Stomach (tissue), 9 donors: ENCODE data around the gene BABAM1. TPM values are rescaled to one million over a fixed set of nuclear protein-coding genes. Genes with fewer than 3 reads are reported as not detected.

ENCODE experiments used
- DNase-seq, 2 donors: peaks; one replicate each; pipeline versions ENCODE4 v3.0.0 to v3.0.0-alpha.2; 2013 to 2019
- H3K27ac ChIP-seq, 5 donors: fragments of 200-600 bp in 4 of 5; sonication (generic) in 4 of 5; one replicate each; pipeline ENCODE4 v1.5.1; 2013 to 2019; ENCODE audit warnings: mild to moderate bottlenecking in 1 of 5, moderate library complexity in 1 of 5
- H3K27me3 ChIP-seq, 3 donors: fragments of 200-600 bp; sonication (generic); one replicate each; pipeline ENCODE4 v1.5.1; 2017 to 2019; ENCODE audit warnings: mixed run types in 1 of 3
- H3K36me3 ChIP-seq, 4 donors: fragments of 200-600 bp; sonication (generic); 1 replicate in 3 of 4; 2 replicates in 1 of 4; pipeline ENCODE4 v1.5.1; 2016 to 2019
- H3K4me1 ChIP-seq, 4 donors: fragments of 200-600 bp; sonication (generic); one replicate each; pipeline ENCODE4 v1.5.1; 2016 to 2019
- H3K4me3 ChIP-seq, 4 donors: fragments of 200-600 bp; sonication (generic) in 3 of 4; one replicate each; pipeline ENCODE4 v1.5.1; 2016 to 2019; ENCODE audit warnings: mild to moderate bottlenecking in 1 of 4
- H3K9me3 ChIP-seq, 4 donors: fragments of 200-600 bp; sonication (generic); one replicate each; pipeline ENCODE4 v1.5.1; 2016 to 2019
- CTCF ChIP-seq, 7 experiments: fragments of 450-650 bp in 4 of 7; fragments of 200-600 bp in 3 of 7; sonication (generic) in 3 of 7; IDR thresholded peaks; one replicate each; pipeline ENCODE4 v1.5.1; 2016 to 2019; ENCODE audit warnings: antibody characterized with exemption in 7 of 7, control low read depth in 2 of 7, mild to moderate bottlenecking in 1 of 7
- EP300 ChIP-seq: sonication (generic); formaldehyde crosslinking; IDR thresholded peaks from one replicate; pipeline ENCODE4 v1.6.1; 2017; ENCODE audit warnings: antibody characterized with exemption
- POLR2A ChIP-seq, 4 donors: fragments of 450-650 bp; IDR thresholded peaks; one replicate each; pipeline ENCODE4 v1.6.1; 2016; ENCODE audit warnings: antibody characterized with exemption in 4 of 4, control low read depth in 2 of 4, mild to moderate bottlenecking in 1 of 4, moderate library complexity in 1 of 4
- POLR2AphosphoS5 ChIP-seq, 3 donors: sonication (generic); formaldehyde crosslinking; IDR thresholded peaks; one replicate each; pipeline ENCODE4 v1.6.1; 2016; ENCODE audit warnings: antibody characterized with exemption in 3 of 3
- WGBS, 5 donors: extraction: QIAGEN DNeasy Blood & Tissue Kit in 3 of 5; methylation state at CpG; one replicate each; pipeline versions ENCODE4 v1.1.5 to v1.1.7; 2013 to 2018; 5-methylcytosine and 5-hydroxymethylcytosine counted together
- intact Hi-C: fragments of 100-400 bp; cut with DNase I; formaldehyde crosslinking; loops from one replicate; pipeline ENCODE4 v1.15.1; 2023; ENCODE audit warnings: low total_unique reads
- polyA plus RNA-seq, 3 donors: library from polyadenylated mRNA; stranded (reverse); fragments of 200-250 nt; gene quantifications; one replicate each; pipeline ENCODE4 v1.2.3, GENCODE V29; 2013
- total RNA-seq, 5 donors: library from RNA; depleted of rRNA; stranded (reverse); fragments of >200 nt; gene quantifications; one replicate each; pipeline versions ENCODE4 v1.1.0 to v1.2.3, GENCODE V29; 2014 to 2016
- donor health status: healthy with polysubstance abuse.
- donor health status: Bipolar disorder and iron deficiency.
- donor health status: healthy.

The BABAM1 gene
- total and polyA plus RNA-seq, 8 donors, result 26.2 to 146 (median 73.1) TPM

DNA sequence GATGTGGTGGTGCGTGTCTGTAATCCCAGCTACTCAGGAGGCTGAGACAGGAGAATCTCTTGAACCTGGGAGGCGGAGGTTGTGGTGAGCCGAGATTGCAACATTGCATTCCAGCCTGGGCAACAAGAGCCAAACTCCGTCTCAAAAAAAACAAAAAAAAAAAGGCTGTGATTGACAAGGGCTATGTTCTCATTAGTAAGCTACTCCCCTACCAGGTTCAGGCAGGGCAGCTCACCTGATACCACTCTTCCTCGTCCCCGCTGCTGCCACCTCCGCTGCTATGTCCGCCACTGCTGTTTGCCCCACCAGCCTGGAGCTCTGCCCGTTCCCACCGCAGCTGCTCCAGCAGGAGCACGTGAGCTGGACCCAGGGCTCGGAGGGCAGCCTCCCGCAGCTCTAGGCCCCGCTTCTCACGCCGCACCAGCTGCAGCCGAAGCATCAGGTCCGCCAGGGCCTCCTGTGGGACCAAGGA, 12.1 kb upstream of the BABAM1 start:
- Histone ChIP-seq H3K27ac (peak overlapping the region in 1 of 5 donors; percentile 4), H3K4me3 (no peak overlapping the region), H3K4me1 (no peaks in the 10 kb centered on the region), H3K36me3 (no peaks in the 10 kb centered on the region), H3K27me3 (no peaks in the 10 kb centered on the region), H3K9me3 (peaks cover 0 to 9% (median 4%) of the 10 kb centered on the region in 4 donors)
- WGBS, 5 donors, result 35 to 58% (median 56%) methylated on average over 17 to 18 of the region's 18 CpGs
- TF ChIP-seq EP300 (no peak), CTCF (IDR thresholded peaks at IDR 0.05) (no peak), POLR2AphosphoS5 (IDR thresholded peaks at IDR 0.05) (no peak), POLR2A (IDR thresholded peaks at IDR 0.05) (no peak)
- intact Hi-C loops, result no loop called here
- peak in 1 of 2 donors; percentile 36 for DNase-seq

DNA sequence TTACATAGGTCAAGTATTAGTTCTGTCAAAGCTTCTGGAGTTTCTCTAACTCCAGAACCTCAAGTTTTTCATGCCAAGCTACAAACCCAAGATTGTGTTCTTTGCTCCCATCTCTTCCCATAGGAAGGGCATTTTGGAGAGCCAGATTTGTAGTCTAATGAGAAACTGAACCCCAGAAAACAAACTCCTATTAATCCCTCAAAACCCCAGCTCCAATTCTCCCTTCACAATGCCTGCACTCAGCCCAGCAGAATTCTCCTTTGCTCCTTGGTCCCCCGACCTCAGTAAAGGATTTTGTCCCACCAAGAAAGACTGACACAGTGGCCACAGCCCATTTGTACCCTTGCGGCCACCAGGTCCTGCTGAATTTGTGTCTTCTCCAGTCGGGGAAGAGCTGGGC, 11.1 kb upstream of the BABAM1 start:
- Histone ChIP-seq H3K4me1 (peaks cover 0 to 5% (median 0%) of the 10 kb centered on the region in 4 donors), H3K36me3 (no peaks in the 10 kb centered on the region), H3K27ac (no peak overlapping the region), H3K27me3 (no peaks in the 10 kb centered on the region), H3K9me3 (peaks cover 0 to 9% (median 4%) of the 10 kb centered on the region in 4 donors), H3K4me3 (no peak overlapping the region)
- WGBS, 5 donors, result 82 to 92% (median 83%) methylated on average over 3 of the region's 3 CpGs
- intact Hi-C loops, result no loop called here
- TF ChIP-seq EP300 (no peak), POLR2A (IDR thresholded peaks at IDR 0.05) (no peak), POLR2AphosphoS5 (IDR thresholded peaks at IDR 0.05) (no peak), CTCF (IDR thresholded peaks at IDR 0.05) (no peak)
- no peak for DNase-seq

GRCh38 chr19:17259118-17259780, 8.0 kb upstream of the BABAM1 start:
- intact Hi-C loops, result no loop called here
- Histone ChIP-seq H3K36me3 (no peaks in the 10 kb centered on the region), H3K4me3 (no peak overlapping the region), H3K9me3 (peaks cover 0 to 9% (median 4%) of the 10 kb centered on the region in 4 donors), H3K27me3 (no peaks in the 10 kb centered on the region), H3K4me1 (peaks cover 0 to 5% (median 0%) of the 10 kb centered on the region in 4 donors), H3K27ac (no peak overlapping the region)
- DNase-seq, result no peak
- WGBS, 5 donors, result 91 to 95% (median 92%) methylated on average over 7 to 9 of the region's 9 CpGs
- TF ChIP-seq EP300, result no peak
- TF ChIP-seq POLR2AphosphoS5 (IDR thresholded peaks at IDR 0.05), result no peak

DNA sequence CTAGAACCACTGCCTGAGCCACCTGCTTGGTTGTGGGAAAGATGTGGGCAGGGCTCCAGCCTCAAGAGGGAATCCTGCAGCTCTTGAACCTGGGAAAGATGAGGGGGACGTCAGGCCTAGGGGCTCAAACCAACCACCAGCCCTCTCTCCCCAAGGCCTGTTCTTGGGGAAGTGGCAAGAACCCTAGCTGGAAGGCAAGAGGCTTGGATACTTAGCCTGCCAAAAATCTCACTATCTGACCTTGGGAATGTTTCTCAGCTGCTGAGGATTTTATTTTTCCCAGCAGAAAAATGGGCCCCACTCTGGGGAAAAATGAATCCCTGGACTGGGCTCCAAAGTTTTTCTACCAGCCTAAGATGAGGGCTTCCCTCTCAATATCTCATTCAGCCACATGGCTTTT, 7.3 kb upstream of the BABAM1 start:
- Histone ChIP-seq H3K27me3 (no peaks in the 10 kb centered on the region), H3K9me3 (peaks cover 0 to 9% (median 4%) of the 10 kb centered on the region in 4 donors), H3K4me3 (no peak overlapping the region), H3K27ac (no peak overlapping the region), H3K36me3 (no peaks in the 10 kb centered on the region), H3K4me1 (peaks cover 0 to 5% (median 0%) of the 10 kb centered on the region in 4 donors)
- 56 to 68% (median 64%) methylated on average over 1 of the region's 1 CpG for WGBS, 5 donors
- intact Hi-C loops, result no loop called here
- no peak for TF ChIP-seq EP300
- no peak for TF ChIP-seq POLR2AphosphoS5 (IDR thresholded peaks at IDR 0.05)
- DNase-seq, result no peak

GRCh38 chr19:17260842-17261325, 6.4 kb upstream of the BABAM1 start:
- peaks cover 0 to 5% (median 0%) of the 10 kb centered on the region in 4 donors for H3K4me1 ChIP-seq
- H3K27ac ChIP-seq, result no peak overlapping the region
- H3K9me3 ChIP-seq, result peaks cover 0 to 9% (median 4%) of the 10 kb centered on the region in 4 donors
- intact Hi-C loops, result no loop called here
- no peak overlapping the region for H3K4me3 ChIP-seq
- no peaks in the 10 kb centered on the region for H3K36me3 ChIP-seq
- TF ChIP-seq POLR2AphosphoS5 (IDR thresholded peaks at IDR 0.05) (peak in 2 of 3 donors; percentile 13 to 51), CTCF (IDR thresholded peaks at IDR 0.05) (peak in 5 of 7 experiments; percentile 90 to 93 (median 91)), EP300 (no peak), POLR2A (IDR thresholded peaks at IDR 0.05) (no peak)
- WGBS, 5 donors, result 13 to 17% (median 15%) methylated on average over 15 of the region's 15 CpGs
- peak; percentile 90 to 91 for DNase-seq
- no peaks in the 10 kb centered on the region for H3K27me3 ChIP-seq
